ENCODE measurements around the gene OVOL3. TPM values are rescaled to one million over a fixed set of nuclear protein-coding genes. Genes with fewer than 3 reads are reported as not detected.

OVOL3 gene
- total RNA-seq, 1 donor from 2014 or later, result not detected

DNA sequence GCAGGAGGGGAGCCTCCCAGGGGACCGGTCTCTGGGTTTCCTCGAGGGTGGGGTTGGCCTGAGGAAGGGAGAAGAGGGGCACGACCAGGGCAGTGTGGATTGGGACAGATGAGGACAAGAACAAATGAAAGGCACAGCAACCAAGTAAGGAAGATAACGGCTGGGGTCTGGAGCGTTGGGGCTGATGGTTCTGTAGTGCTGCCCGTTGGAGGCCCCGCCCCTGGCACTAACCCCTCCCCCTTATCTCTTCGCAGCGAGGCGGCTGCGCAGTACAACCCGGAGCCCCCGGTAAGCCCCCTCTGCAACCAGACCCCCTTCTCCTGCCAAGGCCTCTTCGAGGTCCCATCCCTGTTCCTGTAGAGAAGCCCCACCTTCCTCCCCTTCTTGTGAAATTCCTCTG is 31.1 kb downstream of the OVOL3 start:
- Mint-ChIP-seq H3K4me1 (ENCODE audit: unreplicated experiment) (peaks cover 16% of the 10 kb centered on the region), H3K27ac (ENCODE audit: unreplicated experiment) (peak overlapping the region; percentile 87), H3K27me3 (ENCODE audit: unreplicated experiment) (peaks cover 10% of the 10 kb centered on the region), H3K9me3 (ENCODE audit: unreplicated experiment) (no peaks in the 10 kb centered on the region), H3K36me3 (ENCODE audit: low read depth, unreplicated experiment) (peaks cover 44% of the 10 kb centered on the region), H3K4me3 (ENCODE audit: unreplicated experiment) (peak overlapping the region; percentile 99)
- no peak for TF ChIP-seq CTCF (IDR thresholded peaks at IDR 0.05; ENCODE audit: unreplicated experiment)
- DNase-seq (ENCODE audit: low spot score), result no peak

GRCh38 chr19:36142496-36142895 is 31.6 kb downstream of the OVOL3 start:
- Mint-ChIP-seq H3K27me3 (ENCODE audit: unreplicated experiment) (peaks cover 14% of the 10 kb centered on the region), H3K4me3 (ENCODE audit: unreplicated experiment) (peak overlapping the region; percentile 82), H3K9me3 (ENCODE audit: unreplicated experiment) (no peaks in the 10 kb centered on the region), H3K4me1 (ENCODE audit: unreplicated experiment) (peaks cover 16% of the 10 kb centered on the region), H3K27ac (ENCODE audit: unreplicated experiment) (no peak overlapping the region), H3K36me3 (ENCODE audit: low read depth, unreplicated experiment) (peaks cover 46% of the 10 kb centered on the region)
- no peak for TF ChIP-seq CTCF (IDR thresholded peaks at IDR 0.05; ENCODE audit: unreplicated experiment)
- no peak for DNase-seq (ENCODE audit: low spot score)

- DNase-seq (ENCODE audit: low spot score), result no peak
- no peaks in the 10 kb centered on the region for H3K9me3 Mint-ChIP-seq (ENCODE audit: unreplicated experiment)
- H3K4me1 Mint-ChIP-seq (ENCODE audit: unreplicated experiment), result peaks cover 16% of the 10 kb centered on the region
- H3K27ac Mint-ChIP-seq (ENCODE audit: unreplicated experiment), result no peak overlapping the region
- peaks cover 60% of the 10 kb centered on the region for H3K36me3 Mint-ChIP-seq (ENCODE audit: low read depth, unreplicated experiment)
- no peak for TF ChIP-seq CTCF (IDR thresholded peaks at IDR 0.05; ENCODE audit: unreplicated experiment)
- peaks cover 18% of the 10 kb centered on the region for H3K27me3 Mint-ChIP-seq (ENCODE audit: unreplicated experiment)
- no peak overlapping the region for H3K4me3 Mint-ChIP-seq (ENCODE audit: unreplicated experiment)
Measured at GRCh38 chr19:36144624-36145023, 33.7 kb downstream of the OVOL3 start.

- DNase-seq (ENCODE audit: low spot score), result no peak
- Mint-ChIP-seq H3K4me1 (ENCODE audit: unreplicated experiment) (peaks cover 3% of the 10 kb centered on the region), H3K27me3 (ENCODE audit: unreplicated experiment) (peaks cover 9% of the 10 kb centered on the region), H3K36me3 (ENCODE audit: low read depth, unreplicated experiment) (peaks cover 48% of the 10 kb centered on the region), H3K9me3 (ENCODE audit: unreplicated experiment) (no peaks in the 10 kb centered on the region), H3K4me3 (ENCODE audit: unreplicated experiment) (peak overlapping the region; percentile 62), H3K27ac (ENCODE audit: unreplicated experiment) (no peak overlapping the region)
- TF ChIP-seq CTCF (IDR thresholded peaks at IDR 0.05; ENCODE audit: unreplicated experiment), result no peak
Measured at GRCh38 chr19:36149673-36150406, 38.9 kb downstream of the OVOL3 start.

- TF ChIP-seq CTCF (IDR thresholded peaks at IDR 0.05; ENCODE audit: unreplicated experiment), result no peak
- Mint-ChIP-seq H3K9me3 (ENCODE audit: unreplicated experiment) (no peaks in the 10 kb centered on the region), H3K27ac (ENCODE audit: unreplicated experiment) (no peak overlapping the region), H3K4me1 (ENCODE audit: unreplicated experiment) (peaks cover 7% of the 10 kb centered on the region), H3K4me3 (ENCODE audit: unreplicated experiment) (no peak overlapping the region), H3K27me3 (ENCODE audit: unreplicated experiment) (peaks cover 9% of the 10 kb centered on the region), H3K36me3 (ENCODE audit: low read depth, unreplicated experiment) (peaks cover 47% of the 10 kb centered on the region)
- no peak for DNase-seq (ENCODE audit: low spot score)
Measured at GRCh38 chr19:36150586-36150985, 39.6 kb downstream of the OVOL3 start.
